Renal cortical epithelial cell (primary cell): ENCODE results near the gene PIK3C2B. TPM values are rescaled to one million over a fixed set of nuclear protein-coding genes. Genes with fewer than 3 reads are reported as not detected.

ENCODE experiments used
- DNase-seq: peaks from one replicate; pipeline ENCODE4 v3.0.0-alpha.2; 2011; ENCODE audit warnings: low read depth
- total RNA-seq: library from RNA; depleted of rRNA; stranded (reverse); fragments of >200 nt; gene quantifications from 2 replicates; pipeline ENCODE4 v1.2.3, GENCODE V29; 2014

Gene PIK3C2B
- total RNA-seq, 1 donor from 2014 or later = 9.7 TPM

GRCh38 chr1:204506201-204506968 lies 11.8 kb upstream of the PIK3C2B start:
- peak; percentile 88 for DNase-seq

- no peak for DNase-seq
Observed at GRCh38 chr1:204505674-204506200, 11.1 kb upstream of the PIK3C2B start.

- peak; percentile 21 for DNase-seq
Observed at GRCh38 chr1:204503913-204504519, 9.4 kb upstream of the PIK3C2B start.

GRCh38 chr1:204503122-204503912 lies 8.7 kb upstream of the PIK3C2B start:
- peak; percentile 80 for DNase-seq

- DNase-seq = no peak
Observed at GRCh38 chr1:204502241-204502640, 7.6 kb upstream of the PIK3C2B start.

- DNase-seq = no peak
Observed at GRCh38 chr1:204499511-204500468, 5.2 kb upstream of the PIK3C2B start.

GRCh38 chr1:204498981-204499380 lies 4.4 kb upstream of the PIK3C2B start:
- no peak for DNase-seq

- no peak for DNase-seq
Observed at GRCh38 chr1:204495777-204496176, 1.2 kb upstream of the PIK3C2B start.

- DNase-seq = no peak
Observed at GRCh38 chr1:204495078-204495753, 611 bp upstream of the PIK3C2B start.

GRCh38 chr1:204493984-204494280 lies 673 bp downstream of the PIK3C2B start:
- DNase-seq = peak; percentile 28

GRCh38 chr1:204493145-204493983 lies 1.2 kb downstream of the PIK3C2B start:
- peak; percentile 40 for DNase-seq

GRCh38 chr1:204491655-204492054 lies 3.0 kb downstream of the PIK3C2B start:
- DNase-seq = no peak

GRCh38 chr1:204487256-204487615 lies 7.4 kb downstream of the PIK3C2B start:
- DNase-seq = no peak

- DNase-seq = peak; percentile 27
Observed at GRCh38 chr1:204486513-204487255, 7.9 kb downstream of the PIK3C2B start.

- DNase-seq = no peak
Observed at GRCh38 chr1:204483791-204484190, 10.8 kb downstream of the PIK3C2B start.

- DNase-seq = no peak
Observed at GRCh38 chr1:204480515-204480914, 14.1 kb downstream of the PIK3C2B start.

- DNase-seq = no peak
Observed at GRCh38 chr1:204479387-204480136, 15.0 kb downstream of the PIK3C2B start.

GRCh38 chr1:204478921-204479320 lies 15.7 kb downstream of the PIK3C2B start:
- DNase-seq = no peak
